ENCODE measurements around the gene DLX3. TPM values are rescaled to one million over a fixed set of nuclear protein-coding genes. Genes with fewer than 3 reads are reported as not detected.

Gene DLX3
- polyA plus RNA-seq, 1 donor = 1.2 TPM

GRCh38 chr17:49972486-49973270 lies 22.3 kb downstream of the DLX3 start:
- DNase-seq = no peak

- no peak for DNase-seq
These were observed 23.1 kb downstream of the DLX3 start for GRCh38 chr17:49971848-49972485.

GRCh38 chr17:49971199-49971847 lies 23.7 kb downstream of the DLX3 start:
- no peak for DNase-seq

- no peak for DNase-seq
These were observed 24.5 kb downstream of the DLX3 start for GRCh38 chr17:49970498-49970897.

- no peak for DNase-seq
These were observed 25.1 kb downstream of the DLX3 start for GRCh38 chr17:49969795-49970389.

GRCh38 chr17:49969134-49969759 lies 25.8 kb downstream of the DLX3 start, which contains the start of gene DLX4:
Gene DLX4 (plus strand): TSS chr17:49969190. CDS start chr17:49969469, 279 bp downstream.
- no peak for DNase-seq

GRCh38 chr17:49968405-49969133 lies 26.5 kb downstream of the DLX3 start:
- no peak for DNase-seq

- no peak for DNase-seq
These were observed 27.2 kb downstream of the DLX3 start for GRCh38 chr17:49967621-49968404.

GRCh38 chr17:49967205-49967604 lies 27.8 kb downstream of the DLX3 start:
- no peak for DNase-seq

GRCh38 chr17:49966767-49967166 lies 28.3 kb downstream of the DLX3 start:
- no peak for DNase-seq

- no peak for DNase-seq
These were observed 29.5 kb downstream of the DLX3 start for GRCh38 chr17:49965524-49965909.

GRCh38 chr17:49964769-49965523 lies 30.1 kb downstream of the DLX3 start:
- DNase-seq = no peak

- no peak for DNase-seq
These were observed 30.7 kb downstream of the DLX3 start for GRCh38 chr17:49964303-49964768.

- no peak for DNase-seq
These were observed 31.3 kb downstream of the DLX3 start for GRCh38 chr17:49963626-49964302.

GRCh38 chr17:49963309-49963625 lies 31.8 kb downstream of the DLX3 start:
- no peak for DNase-seq

- DNase-seq = no peak
These were observed 32.3 kb downstream of the DLX3 start for GRCh38 chr17:49962599-49963308.

- no peak for DNase-seq
These were observed 35.7 kb downstream of the DLX3 start for GRCh38 chr17:49959183-49959935.

- no peak for DNase-seq
These were observed 36.3 kb downstream of the DLX3 start for GRCh38 chr17:49958723-49959122.
